Stomach (tissue), 9 donors: ENCODE data around the gene PLAGL2. TPM values are rescaled to one million over a fixed set of nuclear protein-coding genes. Genes with fewer than 3 reads are reported as not detected.
"Not testable (repeated sequence)": the region's sequence is repeated elsewhere in the genome, so short reads cannot be mapped to it uniquely, and the experiment has no call there.

Experiments used
- DNase-seq, 2 donors: peaks; one replicate each; pipeline versions ENCODE4 v3.0.0 to v3.0.0-alpha.2; 2013 to 2019
- H3K27ac ChIP-seq, 5 donors: fragments of 200-600 bp in 4 of 5; sonication (generic) in 4 of 5; one replicate each; pipeline ENCODE4 v1.5.1; 2013 to 2019; ENCODE audit warnings: mild to moderate bottlenecking in 1 of 5, moderate library complexity in 1 of 5
- H3K27me3 ChIP-seq, 3 donors: fragments of 200-600 bp; sonication (generic); one replicate each; pipeline ENCODE4 v1.5.1; 2017 to 2019; ENCODE audit warnings: mixed run types in 1 of 3
- H3K36me3 ChIP-seq, 4 donors: fragments of 200-600 bp; sonication (generic); 1 replicate in 3 of 4; 2 replicates in 1 of 4; pipeline ENCODE4 v1.5.1; 2016 to 2019
- H3K4me1 ChIP-seq, 4 donors: fragments of 200-600 bp; sonication (generic); one replicate each; pipeline ENCODE4 v1.5.1; 2016 to 2019
- H3K4me3 ChIP-seq, 4 donors: fragments of 200-600 bp; sonication (generic) in 3 of 4; one replicate each; pipeline ENCODE4 v1.5.1; 2016 to 2019; ENCODE audit warnings: mild to moderate bottlenecking in 1 of 4
- H3K9me3 ChIP-seq, 4 donors: fragments of 200-600 bp; sonication (generic); one replicate each; pipeline ENCODE4 v1.5.1; 2016 to 2019
- CTCF ChIP-seq, 7 experiments: fragments of 450-650 bp in 4 of 7; fragments of 200-600 bp in 3 of 7; sonication (generic) in 3 of 7; IDR thresholded peaks; one replicate each; pipeline ENCODE4 v1.5.1; 2016 to 2019; ENCODE audit warnings: antibody characterized with exemption in 7 of 7, control low read depth in 2 of 7, mild to moderate bottlenecking in 1 of 7
- EP300 ChIP-seq: sonication (generic); formaldehyde crosslinking; IDR thresholded peaks from one replicate; pipeline ENCODE4 v1.6.1; 2017; ENCODE audit warnings: antibody characterized with exemption
- POLR2A ChIP-seq, 4 donors: fragments of 450-650 bp; IDR thresholded peaks; one replicate each; pipeline ENCODE4 v1.6.1; 2016; ENCODE audit warnings: antibody characterized with exemption in 4 of 4, control low read depth in 2 of 4, mild to moderate bottlenecking in 1 of 4, moderate library complexity in 1 of 4
- POLR2AphosphoS5 ChIP-seq, 3 donors: sonication (generic); formaldehyde crosslinking; IDR thresholded peaks; one replicate each; pipeline ENCODE4 v1.6.1; 2016; ENCODE audit warnings: antibody characterized with exemption in 3 of 3
- WGBS, 5 donors: extraction: QIAGEN DNeasy Blood & Tissue Kit in 3 of 5; methylation state at CpG; one replicate each; pipeline versions ENCODE4 v1.1.5 to v1.1.7; 2013 to 2018; 5-methylcytosine and 5-hydroxymethylcytosine counted together
- intact Hi-C: fragments of 100-400 bp; cut with DNase I; formaldehyde crosslinking; loops from one replicate; pipeline ENCODE4 v1.15.1; 2023; ENCODE audit warnings: low total_unique reads
- polyA plus RNA-seq, 3 donors: library from polyadenylated mRNA; stranded (reverse); fragments of 200-250 nt; gene quantifications; one replicate each; pipeline ENCODE4 v1.2.3, GENCODE V29; 2013
- total RNA-seq, 5 donors: library from RNA; depleted of rRNA; stranded (reverse); fragments of >200 nt; gene quantifications; one replicate each; pipeline versions ENCODE4 v1.1.0 to v1.2.3, GENCODE V29; 2014 to 2016
- donor health status: healthy with polysubstance abuse.
- donor health status: Bipolar disorder and iron deficiency.
- donor health status: healthy.

PLAGL2 gene
- total and polyA plus RNA-seq, 8 donors: 1.8 to 20.0 (median 4.4) TPM

GRCh38 chr20:32179934-32180333 lies 27.6 kb downstream of the PLAGL2 start:
- no peak overlapping the region for H3K27ac ChIP-seq
- no peaks in the 10 kb centered on the region for H3K9me3 ChIP-seq
- H3K4me3 ChIP-seq: no peak overlapping the region
- no peaks in the 10 kb centered on the region for H3K4me1 ChIP-seq
- H3K36me3 ChIP-seq: no peaks in the 10 kb centered on the region
- WGBS, 5 donors: 88 to 95% (median 92%) methylated on average over 4 of the region's 4 CpGs
- H3K27me3 ChIP-seq: no peaks in the 10 kb centered on the region
- intact Hi-C loops: no loop called here
- TF ChIP-seq CTCF (IDR thresholded peaks at IDR 0.05) (no peak), EP300 (no peak), POLR2A (IDR thresholded peaks at IDR 0.05) (no peak), POLR2AphosphoS5 (IDR thresholded peaks at IDR 0.05) (no peak)
- no peak for DNase-seq

- Histone ChIP-seq H3K27ac (no peak overlapping the region), H3K4me3 (no peak overlapping the region), H3K27me3 (no peaks in the 10 kb centered on the region), H3K4me1 (no peaks in the 10 kb centered on the region), H3K36me3 (no peaks in the 10 kb centered on the region), H3K9me3 (no peaks in the 10 kb centered on the region)
- intact Hi-C loops: no loop called here
- TF ChIP-seq POLR2A (IDR thresholded peaks at IDR 0.05): no peak
- TF ChIP-seq POLR2AphosphoS5 (IDR thresholded peaks at IDR 0.05): no peak
- no peak for TF ChIP-seq CTCF (IDR thresholded peaks at IDR 0.05)
- no peak for TF ChIP-seq EP300
- WGBS, 5 donors: 78 to 93% (median 90%) methylated on average over 2 of the region's 2 CpGs
- DNase-seq: no peak
Observed at GRCh38 chr20:32179515-32179914, 28.0 kb downstream of the PLAGL2 start.

- H3K36me3 ChIP-seq, H3K4me1 ChIP-seq, H3K27ac ChIP-seq, H3K27me3 ChIP-seq, intact Hi-C loops, DNase-seq, H3K9me3 ChIP-seq, H3K4me3 ChIP-seq: not testable (repeated sequence)
- WGBS, 5 donors: 90 to 96% (median 94%) methylated on average over 7 of the region's 7 CpGs
Observed at GRCh38 chr20:32177696-32178095, 29.8 kb downstream of the PLAGL2 start.

- no peak overlapping the region for H3K4me3 ChIP-seq
Observed at GRCh38 chr20:32168184-32168910, 39.2 kb downstream of the PLAGL2 start.

More at GRCh38 chr20:32168184-32168910, 39.2 kb downstream of the PLAGL2 start:
- intact Hi-C loops: no loop called here
- Histone ChIP-seq H3K36me3 (peaks cover 17 to 47% (median 45%) of the 10 kb centered on the region in 4 donors), H3K27ac (no peak overlapping the region), H3K9me3 (no peaks in the 10 kb centered on the region), H3K4me1 (no peaks in the 10 kb centered on the region), H3K27me3 (no peaks in the 10 kb centered on the region)
- no peak for TF ChIP-seq EP300
- TF ChIP-seq POLR2A (IDR thresholded peaks at IDR 0.05): no peak
- no peak for TF ChIP-seq CTCF (IDR thresholded peaks at IDR 0.05)
- DNase-seq: no peak
- 49 to 72% (median 58%) methylated on average over 2 of the region's 2 CpGs for WGBS, 5 donors
